Endothelial cell of umbilical vein (primary cell): Measurements from ENCODE around the gene KCND1. TPM values are rescaled to one million over a fixed set of nuclear protein-coding genes. Genes with fewer than 3 reads are reported as not detected.

Experiments used
- BruUV-seq: library from RNA; stranded (reverse); fragments of 400-500 nt; replicated peaks from 2 replicates; lab custom pipeline; 2021; lab: Mats Ljungman, UMichigan
- CTCF ChIA-PET: fragments of 300-600, 350-600 bp; sonication (Branson Sonifier 250); formaldehyde crosslinking; loops from one replicate; lab custom pipeline; 2021; ENCODE audit warnings: antibody characterized with exemption, inconsistent platforms; lab: Charles Lee
- POLR2A ChIA-PET: fragments of 300-600, 350-600 bp; sonication (Branson Sonifier 250); formaldehyde crosslinking; loops from one replicate; lab custom pipeline; 2021; ENCODE audit warnings: antibody characterized with exemption, inconsistent platforms; lab: Charles Lee
- DNase-seq: peaks from one replicate; pipeline ENCODE4 v3.0.0-alpha.2; 2011; ENCODE audit warnings: low read depth, low spot score
- FAIRE-seq: peaks from 2 replicates; lab custom pipeline; 2011; peaks lifted over from hg19 to GRCh38; lab: Jason Lieb, UNC
- H2AFZ ChIP-seq: 2 replicates; pipeline ENCODE4 v1.6.0; 2012; ENCODE audit warnings: low read depth, low read length, control low read depth, inconsistent platforms
- H3K27ac ChIP-seq: 2 replicates; pipeline ENCODE4 v1.5.1; 2011; ENCODE audit warnings: low read depth, mild to moderate bottlenecking, control low read depth, low read length, moderate library complexity; ENCODE audit not compliant: insufficient read depth
- H3K27me3 ChIP-seq, 2 experiments: 2 replicates each; pipeline versions ENCODE4 v1.6.0 to v1.6.1; 2011; ENCODE audit warnings: low read length in 2 of 2, mixed read lengths in 1 of 2; ENCODE audit not compliant: control insufficient read depth in 2 of 2, insufficient read depth in 2 of 2
- H3K36me3 ChIP-seq, 2 experiments: 2 replicates in 1 of 2; 3 replicates in 1 of 2; pipeline ENCODE4 v1.5.1; 2011; ENCODE audit warnings: low read length in 2 of 2, mild to moderate bottlenecking in 1 of 2, moderate library complexity in 1 of 2; ENCODE audit not compliant: control insufficient read depth in 2 of 2, insufficient read depth in 2 of 2; ENCODE audit errors: extremely low read depth in 1 of 2
- H3K4me1 ChIP-seq: 3 replicates; pipeline ENCODE4 v1.5.1; 2011; ENCODE audit warnings: mild to moderate bottlenecking, low read length; ENCODE audit not compliant: control insufficient read depth, insufficient read depth; ENCODE audit errors: extremely low read depth
- H3K4me2 ChIP-seq: 2 replicates; pipeline ENCODE4 v1.6.1; 2011; ENCODE audit warnings: low read length, control low read depth, mixed read lengths; ENCODE audit not compliant: insufficient read depth
- H3K4me3 ChIP-seq, 3 experiments: fragments of 200-600 bp in 1 of 3; sonication (generic), shearing (Covaris generic) in 1 of 3; replicated peaks in 1 of 3; 2 replicates each; pipeline ENCODE4 v1.5.1; 2011 to 2016; ENCODE audit warnings: control low read depth in 3 of 3, low read length in 3 of 3, mild to moderate bottlenecking in 2 of 3, inconsistent platforms in 1 of 3, low read depth in 1 of 3, moderate library complexity in 1 of 3; ENCODE audit not compliant: insufficient read depth in 1 of 3
- H3K79me2 ChIP-seq: 2 replicates; pipeline ENCODE4 v1.6.0; 2012; ENCODE audit warnings: low read length, inconsistent platforms; ENCODE audit not compliant: control insufficient read depth, insufficient read depth
- H3K9ac ChIP-seq: replicated peaks from 2 replicates; pipeline ENCODE3; 2011; ENCODE audit warnings: low read length, control low read depth; ENCODE audit not compliant: insufficient read depth; ENCODE audit errors: extremely low read depth
- H3K9me1 ChIP-seq: replicated peaks from 3 replicates; pipeline ENCODE4 v1.6.0; 2011; ENCODE audit warnings: mild to moderate bottlenecking, low read length; ENCODE audit not compliant: control insufficient read depth, insufficient read depth; ENCODE audit errors: extremely low read depth
- H3K9me3 ChIP-seq: replicated peaks from 2 replicates; pipeline ENCODE4 v1.5.1; 2012; ENCODE audit warnings: low read length, inconsistent platforms; ENCODE audit not compliant: control insufficient read depth, insufficient read depth
- H4K20me1 ChIP-seq: replicated peaks from 2 replicates; pipeline ENCODE3; 2011; ENCODE audit warnings: mild to moderate bottlenecking, low read length; ENCODE audit not compliant: control insufficient read depth, insufficient read depth; ENCODE audit errors: extremely low read depth
- CTCF ChIP-seq, 2 donors: IDR thresholded peaks; 1 replicate in 1 of 2; 2 replicates in 1 of 2; pipeline ENCODE4 v1.5.1; 2011; ENCODE audit warnings: low read length in 2 of 2, mild to moderate bottlenecking in 2 of 2, moderate library complexity in 2 of 2, control low read depth in 1 of 2, inconsistent platforms in 1 of 2, low read depth in 1 of 2; ENCODE audit not compliant: insufficient read depth in 1 of 2; ENCODE audit errors: extremely low read depth in 1 of 2
- EZH2 ChIP-seq: IDR thresholded peaks from 2 replicates; pipeline ENCODE4 v1.6.1; 2012; ENCODE audit warnings: borderline replicate concordance, low read depth, mild to moderate bottlenecking, moderate library complexity, low read length, inconsistent platforms; ENCODE audit not compliant: severe bottlenecking
- FOS ChIP-seq: IDR thresholded peaks from 2 replicates; pipeline ENCODE4 v1.6.1; 2011; ENCODE audit warnings: mild to moderate bottlenecking, low read length, moderate library complexity, borderline replicate concordance; ENCODE audit not compliant: insufficient read depth
- GATA2 ChIP-seq: IDR thresholded peaks from 2 replicates; pipeline ENCODE4 v1.7.0; 2011; ENCODE audit warnings: low read depth, mild to moderate bottlenecking, moderate library complexity, mixed read lengths, low read length; ENCODE audit not compliant: insufficient read length, insufficient read depth
- JUN ChIP-seq: IDR thresholded peaks from 2 replicates; pipeline ENCODE4 v1.6.1; 2011; ENCODE audit warnings: borderline replicate concordance, low read depth; ENCODE audit not compliant: insufficient read length, insufficient read depth
- MAX ChIP-seq: IDR thresholded peaks from 2 replicates; pipeline ENCODE4 v1.6.1; 2011; ENCODE audit not compliant: insufficient read depth, insufficient read length
- MYC ChIP-seq: IDR thresholded peaks from one replicate; pipeline ENCODE4 v1.6.1; 2011; ENCODE audit warnings: mild to moderate bottlenecking, low read depth, low read length
- POLR2A ChIP-seq: IDR thresholded peaks from 2 replicates; pipeline ENCODE4 v1.6.1; 2012; ENCODE audit warnings: low read depth, mild to moderate bottlenecking, control low read depth, low read length
- POLR2AphosphoS5 ChIP-seq: IDR thresholded peaks from 2 replicates; pipeline ENCODE4 v1.6.1; 2012; ENCODE audit warnings: low read depth, mild to moderate bottlenecking, control low read depth, low read length, moderate library complexity; ENCODE audit not compliant: insufficient read depth
- dilution Hi-C: fragments of 300-500 bp; cut with MboI; formaldehyde crosslinking; loops from one replicate; pipeline ENCODE4 v1.15.0; 2019; ENCODE audit warnings: low sequenced_read_pairs; ENCODE audit not compliant: extremely low pct_ligation_motif_present
- intact Hi-C: fragments of 100-400 bp; cut with micrococcal nuclease; formaldehyde crosslinking; loops from one replicate; pipeline ENCODE4 v1.10.0; 2022
- polyA plus RNA-seq, 4 experiments: library from polyadenylated mRNA; depleted of rRNA in 3 of 4; stranded (reverse) in 3 of 4; unstranded in 1 of 4; fragments of >200 nt; gene quantifications; 2 replicates each; pipeline versions ENCODE4 v1.2.1 to v1.2.3, GENCODE V29; 2011 to 2012; ENCODE audit warnings: missing spikeins in 1 of 4
- total RNA-seq: library from RNA; stranded (reverse); gene quantifications from 2 replicates; pipeline ENCODE4 v1.2.3, GENCODE V29; 2021

Gene KCND1
- total and polyA plus RNA-seq, 2 donors (not counting 3 experiments of a cell fraction or from before 2014, with no cell fraction given), result 0.54 to 1.3 TPM

- ChIA-PET POLR2A (no interaction called here), CTCF (no interaction called here)
- Histone ChIP-seq H3K36me3 (peaks cover under 1 to 21% of the 10 kb centered on the region in 2 experiments), H3K9me3 (no peaks in the 10 kb centered on the region), H3K9me1 (no peaks in the 10 kb centered on the region), H3K4me3 (no peak overlapping the region), H4K20me1 (no peaks in the 10 kb centered on the region), H3K27me3 (no peaks in the 10 kb centered on the region), H2AFZ (no peak overlapping the region), H3K27ac (no peak overlapping the region), H3K79me2 (no peaks in the 10 kb centered on the region), H3K9ac (no peak overlapping the region), H3K4me1 (peaks cover 3% of the 10 kb centered on the region), H3K4me2 (no peak overlapping the region)
- intact Hi-C loops, result no loop called here
- DNase-seq, result no peak
- FAIRE-seq, result no peak
- BruUV-seq, result no TSS peak
- TF ChIP-seq EZH2 (no peak), MAX (no peak), CTCF (IDR thresholded peaks at IDR 0.05; ENCODE audit: extremely low read depth in 1 of 2, insufficient read depth in 1 of 2, low read depth in 1 of 2, low read length in 2 of 2) (no peak), POLR2A (no peak), GATA2 (no peak), MYC (no peak), FOS (no peak), POLR2AphosphoS5 (no peak), JUN (no peak)
- dilution Hi-C loops, result no loop called here
These were observed 4.4 kb upstream of the KCND1 start for GRCh38 chrX:48976086-48976485.
